Duodenal mucosa (tissue), 2 donors: Measurements from ENCODE around the gene BICRA.

ENCODE experiments used
- H3K27ac ChIP-seq: one replicate; pipeline ENCODE4 v1.7.0; 2013; ENCODE audit warnings: low read depth, low read length
- H3K27me3 ChIP-seq, 2 donors: one replicate each; pipeline ENCODE4 v1.7.0; 2013; ENCODE audit warnings: low read length in 2 of 2, control low read depth in 1 of 2; ENCODE audit not compliant: insufficient read depth in 2 of 2, control insufficient read depth in 1 of 2
- H3K36me3 ChIP-seq, 2 donors: one replicate each; pipeline ENCODE4 v1.7.0; 2013; ENCODE audit warnings: low read length in 2 of 2, control low read depth in 1 of 2; ENCODE audit not compliant: insufficient read depth in 2 of 2, control insufficient read depth in 1 of 2
- H3K4me1 ChIP-seq, 2 donors: one replicate each; pipeline ENCODE4 v1.7.0; 2013; ENCODE audit warnings: low read length in 2 of 2, control low read depth in 1 of 2; ENCODE audit not compliant: insufficient read depth in 2 of 2, control insufficient read depth in 1 of 2
- H3K4me3 ChIP-seq, 2 donors: one replicate each; pipeline ENCODE4 v1.7.0; 2013; ENCODE audit warnings: low read length in 2 of 2, low read depth in 1 of 2
- H3K9ac ChIP-seq, 2 donors: one replicate each; pipeline ENCODE4 v1.7.0; 2013; ENCODE audit warnings: low read length in 2 of 2, low read depth in 1 of 2
- H3K9me3 ChIP-seq, 2 donors: one replicate each; pipeline ENCODE4 v1.7.0; 2013; ENCODE audit warnings: low read length in 2 of 2, control low read depth in 1 of 2; ENCODE audit not compliant: control insufficient read depth in 1 of 2

The BICRA gene

GRCh38 chr19:47675271-47675670, 66.3 kb downstream of the BICRA start:
- Histone ChIP-seq H3K4me3 (no peak overlapping the region), H3K9ac (no peak overlapping the region), H3K9me3 (no peaks in the 10 kb centered on the region), H3K4me1 (no peaks in the 10 kb centered on the region), H3K27ac (no peak overlapping the region), H3K27me3 (no peaks in the 10 kb centered on the region), H3K36me3 (peaks cover 25 to 47% of the 10 kb centered on the region in 2 donors)

DNA sequence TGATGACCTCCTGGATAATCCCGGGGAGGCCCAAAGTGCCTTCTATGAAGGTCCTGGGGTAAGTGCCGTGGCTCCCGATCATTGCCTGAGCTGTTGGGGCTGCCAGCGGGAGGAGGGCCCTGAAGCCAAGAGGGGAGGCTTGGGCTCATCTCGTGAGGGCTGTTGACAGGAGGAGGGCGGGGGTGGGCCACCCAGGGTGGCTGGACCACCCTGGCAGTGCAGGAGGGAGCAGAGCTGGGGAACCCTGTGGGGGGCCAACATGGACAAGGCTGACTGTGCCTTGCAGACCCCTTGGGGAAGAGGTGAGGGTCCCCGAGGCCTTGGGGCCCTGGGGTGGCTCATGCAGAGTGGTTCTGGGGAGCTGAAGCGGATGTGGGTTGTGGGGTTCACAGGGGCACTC, 66.9 kb downstream of the BICRA start:
- no peaks in the 10 kb centered on the region for H3K4me1 ChIP-seq
- H3K36me3 ChIP-seq: peaks cover 22 to 44% of the 10 kb centered on the region in 2 donors
- H3K27me3 ChIP-seq: no peaks in the 10 kb centered on the region
- H3K4me3 ChIP-seq: no peak overlapping the region
- H3K9me3 ChIP-seq: no peaks in the 10 kb centered on the region
- no peak overlapping the region for H3K27ac ChIP-seq
- no peak overlapping the region for H3K9ac ChIP-seq

- H3K36me3 ChIP-seq: peaks cover 18 to 42% of the 10 kb centered on the region in 2 donors
- H3K27me3 ChIP-seq: no peaks in the 10 kb centered on the region
- H3K27ac ChIP-seq: no peak overlapping the region
- no peak overlapping the region for H3K9ac ChIP-seq
- no peaks in the 10 kb centered on the region for H3K9me3 ChIP-seq
- no peaks in the 10 kb centered on the region for H3K4me1 ChIP-seq
- no peak overlapping the region for H3K4me3 ChIP-seq
Measured at GRCh38 chr19:47676811-47677210, 67.9 kb downstream of the BICRA start.

GRCh38 chr19:47679251-47679900, 70.4 kb downstream of the BICRA start:
- no peaks in the 10 kb centered on the region for H3K27me3 ChIP-seq
- no peak overlapping the region for H3K4me3 ChIP-seq
- no peak overlapping the region for H3K27ac ChIP-seq
- H3K9ac ChIP-seq: no peak overlapping the region
- H3K36me3 ChIP-seq: peaks cover 12 to 38% of the 10 kb centered on the region in 2 donors
- no peaks in the 10 kb centered on the region for H3K9me3 ChIP-seq
- no peaks in the 10 kb centered on the region for H3K4me1 ChIP-seq

GRCh38 chr19:47679922-47680857, 71.3 kb downstream of the BICRA start:
- Histone ChIP-seq H3K4me1 (no peaks in the 10 kb centered on the region), H3K36me3 (peaks cover 8 to 29% of the 10 kb centered on the region in 2 donors), H3K4me3 (no peak overlapping the region), H3K27ac (no peak overlapping the region), H3K9ac (no peak overlapping the region), H3K9me3 (no peaks in the 10 kb centered on the region), H3K27me3 (no peaks in the 10 kb centered on the region)

GRCh38 chr19:47680858-47681332, 72.0 kb downstream of the BICRA start:
- H3K9me3 ChIP-seq: no peaks in the 10 kb centered on the region
- no peak overlapping the region for H3K9ac ChIP-seq
- no peaks in the 10 kb centered on the region for H3K27me3 ChIP-seq
- no peak overlapping the region for H3K4me3 ChIP-seq
- no peaks in the 10 kb centered on the region for H3K4me1 ChIP-seq
- no peak overlapping the region for H3K27ac ChIP-seq
- H3K36me3 ChIP-seq: peaks cover 8 to 26% of the 10 kb centered on the region in 2 donors

DNA sequence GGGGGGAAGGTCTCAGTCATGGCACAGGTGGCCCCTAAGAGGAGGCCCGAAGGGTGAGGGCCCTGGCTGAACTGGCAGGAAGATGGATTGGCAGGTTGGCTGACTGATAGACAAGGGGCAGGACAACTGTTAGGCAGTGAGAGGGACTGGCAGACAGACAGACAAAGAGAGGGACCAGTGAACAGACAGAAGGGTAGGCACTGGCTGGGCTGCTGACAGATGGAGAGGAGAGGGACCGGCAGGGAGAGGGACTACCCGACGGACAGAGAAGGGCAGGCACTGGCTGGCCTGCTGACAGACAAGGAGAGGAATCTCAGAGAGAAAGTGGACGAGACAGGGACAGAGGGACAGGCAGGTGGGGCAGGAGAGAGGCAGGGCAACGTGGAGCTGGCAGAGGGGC, 72.5 kb downstream of the BICRA start:
- Histone ChIP-seq H3K9ac (no peak overlapping the region), H3K27me3 (no peaks in the 10 kb centered on the region), H3K36me3 (peaks cover 8 to 27% of the 10 kb centered on the region in 2 donors), H3K9me3 (no peaks in the 10 kb centered on the region), H3K4me1 (no peaks in the 10 kb centered on the region), H3K27ac (no peak overlapping the region), H3K4me3 (no peak overlapping the region)

DNA sequence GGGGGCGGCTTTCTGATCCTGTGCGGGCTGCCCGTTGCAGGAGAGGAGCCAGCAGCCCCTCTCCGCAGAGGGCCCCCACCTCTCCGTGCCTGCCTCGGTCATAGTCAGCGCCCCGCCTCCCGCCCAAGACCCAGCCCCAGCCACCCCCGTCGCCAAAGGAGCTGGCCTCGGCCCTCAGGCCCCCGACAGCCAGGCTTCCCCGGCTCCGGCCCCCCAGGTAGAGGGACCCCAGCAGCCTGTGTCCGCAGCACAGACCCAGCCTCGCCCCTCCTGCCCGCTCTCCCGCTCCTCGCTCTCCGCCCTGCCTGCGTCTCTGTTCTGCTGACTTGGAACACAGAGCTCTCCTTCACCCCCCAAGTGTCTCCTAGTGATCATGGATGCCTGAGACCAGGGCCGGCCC, 73.0 kb downstream of the BICRA start:
- Histone ChIP-seq H3K9ac (no peak overlapping the region), H3K4me1 (no peaks in the 10 kb centered on the region), H3K36me3 (peaks cover 7 to 24% of the 10 kb centered on the region in 2 donors), H3K27me3 (no peaks in the 10 kb centered on the region), H3K4me3 (no peak overlapping the region), H3K27ac (no peak overlapping the region), H3K9me3 (no peaks in the 10 kb centered on the region)

DNA sequence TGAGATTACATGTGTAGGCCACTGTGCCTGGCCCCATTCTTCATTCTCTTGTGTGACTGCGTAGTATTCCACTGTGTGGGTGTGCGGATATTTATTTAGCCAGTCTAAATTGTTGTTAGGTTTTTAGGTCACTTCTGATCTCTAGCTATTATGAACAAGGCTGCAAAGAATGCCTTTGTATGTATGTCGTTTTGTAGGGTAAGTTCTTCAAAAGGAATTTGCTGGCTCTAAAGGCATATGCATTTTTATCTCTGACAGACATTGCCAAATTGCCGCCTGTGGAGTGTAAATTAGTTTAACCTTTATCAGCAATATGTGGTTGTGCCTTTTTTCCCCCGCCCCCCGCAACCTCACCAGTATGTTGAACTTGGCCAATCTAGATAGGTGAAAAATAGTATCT, 74.0 kb downstream of the BICRA start:
- no peaks in the 10 kb centered on the region for H3K4me1 ChIP-seq
- H3K9ac ChIP-seq: no peak overlapping the region
- H3K4me3 ChIP-seq: no peak overlapping the region
- no peak overlapping the region for H3K27ac ChIP-seq
- no peaks in the 10 kb centered on the region for H3K9me3 ChIP-seq
- no peaks in the 10 kb centered on the region for H3K27me3 ChIP-seq
- peaks cover 4 to 22% of the 10 kb centered on the region in 2 donors for H3K36me3 ChIP-seq
